GM12878 (cell line): ENCODE results near the gene STK32B. TPM values are rescaled to one million over a fixed set of nuclear protein-coding genes. Genes with fewer than 3 reads are reported as not detected.

Source experiments
- ATAC-seq: fragments of 200-7000 bp; cut with Tn5 transposase; 3 replicates; pipeline ENCODE4 v1.9.1; 2020; ENCODE audit warnings: mild to moderate bottlenecking, moderate library complexity
- BruUV-seq: library from RNA; stranded (reverse); fragments of 400-500 nt; replicated peaks from 2 replicates; lab custom pipeline; 2021; lab: Mats Ljungman, UMichigan
- CTCF ChIA-PET: fragments of 300-600 bp; sonication (Branson Sonifier 250); formaldehyde crosslinking; extraction: SDS; loops from one replicate; lab custom pipeline; 2021; ENCODE audit warnings: inconsistent platforms; lab: Yijun Ruan, JAX
- POLR2A ChIA-PET: fragments of 350-600 bp; formaldehyde crosslinking; extraction: SDS; loops from one replicate; lab custom pipeline; 2021; ENCODE audit warnings: inconsistent platforms; lab: Charles Lee
- RAD21 ChIA-PET: fragments of 300-600 bp; sonication (Branson Sonifier 250); formaldehyde crosslinking; loops from one replicate; lab custom pipeline; 2023; ENCODE audit warnings: antibody characterized with exemption; ENCODE audit not compliant: unreplicated experiment; lab: Charles Lee
- SMC1A ChIA-PET: fragments of 300-600 bp; sonication (Branson Sonifier 250); formaldehyde crosslinking; loops from one replicate; lab custom pipeline; 2023; ENCODE audit not compliant: unreplicated experiment, uncharacterized antibody; lab: Charles Lee
- DNase-seq: peaks from one replicate; pipeline ENCODE4 v3.0.0-alpha.2; 2011; ENCODE audit warnings: low read depth, low spot score
- FAIRE-seq: peaks from 3 replicates; lab custom pipeline; 2011; peaks lifted over from hg19 to GRCh38; lab: Jason Lieb, UNC
- H2AFZ ChIP-seq: 2 replicates; pipeline ENCODE4 v1.6.0; 2011; ENCODE audit warnings: low read depth, low read length, control low read depth; ENCODE audit not compliant: control insufficient read depth
- H3K27ac ChIP-seq: 2 replicates; pipeline ENCODE4 v1.5.1; 2011; ENCODE audit warnings: control low read depth; ENCODE audit not compliant: control insufficient read depth, insufficient read depth
- H3K27me3 ChIP-seq, 2 experiments: replicated peaks in 1 of 2; 2 replicates each; pipeline versions ENCODE4 v1.6.0 to v1.6.1; 2011; ENCODE audit warnings: low read length in 1 of 2; ENCODE audit not compliant: control insufficient read depth in 2 of 2, insufficient read depth in 2 of 2
- H3K36me3 ChIP-seq, 2 experiments: 2 replicates each; pipeline ENCODE4 v1.5.1; 2011; ENCODE audit warnings: low read length in 1 of 2; ENCODE audit not compliant: control insufficient read depth in 2 of 2, insufficient read depth in 2 of 2
- H3K4me1 ChIP-seq: 2 replicates; pipeline ENCODE4 v1.6.1; 2011; ENCODE audit warnings: mild to moderate bottlenecking, low read length, moderate library complexity, mixed read lengths; ENCODE audit not compliant: control insufficient read depth, insufficient read depth
- H3K4me2 ChIP-seq: 2 replicates; pipeline ENCODE4 v1.6.0; 2011; ENCODE audit warnings: control low read depth; ENCODE audit not compliant: control insufficient read depth, insufficient read depth
- H3K4me3 ChIP-seq: fragments of 200-600 bp; sonication (generic); 2 replicates; pipeline ENCODE4 v1.5.1; 2016
- H3K79me2 ChIP-seq: 2 replicates; pipeline ENCODE4 v1.6.0; 2011; ENCODE audit warnings: low read length; ENCODE audit not compliant: control insufficient read depth, insufficient read depth
- H3K9ac ChIP-seq: 2 replicates; pipeline ENCODE4 v1.8.0; 2011; ENCODE audit warnings: low read length, control low read depth, mixed read lengths; ENCODE audit not compliant: control insufficient read depth, insufficient read depth
- H3K9me3 ChIP-seq: replicated peaks from 3 replicates; pipeline ENCODE4 v1.5.1; 2011; ENCODE audit warnings: mild to moderate bottlenecking, low read length; ENCODE audit not compliant: control insufficient read depth, insufficient read depth
- H4K20me1 ChIP-seq: 2 replicates; pipeline ENCODE4 v1.6.0; 2011; ENCODE audit not compliant: control insufficient read depth, insufficient read depth
- ATF2 ChIP-seq: IDR thresholded peaks from 2 replicates; pipeline ENCODE4 v1.6.1; 2012; ENCODE audit warnings: low read length, inconsistent platforms
- BMI1 ChIP-seq: fragments of 450-650 bp; IDR thresholded peaks from 2 replicates; pipeline ENCODE4 v1.6.1; 2016; ENCODE audit warnings: mild to moderate bottlenecking, moderate library complexity, borderline replicate concordance
- EP300 ChIP-seq, 2 experiments: fragments of 150-350 bp in 1 of 2; IDR thresholded peaks; 2 replicates each; pipeline ENCODE4 v1.6.1; 2011 to 2012; ENCODE audit warnings: low read depth in 2 of 2, low read length in 2 of 2, borderline replicate concordance in 1 of 2, improper control_type of control experiment in 1 of 2, inconsistent platforms in 1 of 2; ENCODE audit not compliant: control insufficient read depth in 1 of 2
- HSF1 ChIP-seq: fragments of 150-350 bp; IDR thresholded peaks from 2 replicates; pipeline ENCODE4 v1.6.1; 2014; ENCODE audit warnings: mild to moderate bottlenecking, low read depth, low read length
- MTA3 ChIP-seq: IDR thresholded peaks from 2 replicates; pipeline ENCODE4 v1.6.1; 2012; ENCODE audit warnings: low read length, inconsistent platforms, borderline replicate concordance
- PBX3 ChIP-seq: IDR thresholded peaks from 2 replicates; pipeline ENCODE4 v1.6.1; 2011; ENCODE audit warnings: mild to moderate bottlenecking, low read depth, low read length, moderate library complexity; ENCODE audit not compliant: insufficient replicate concordance
- RB1 ChIP-seq: fragments of 450-650 bp; formaldehyde crosslinking; IDR thresholded peaks from 2 replicates; pipeline ENCODE4 v1.6.1; 2017; ENCODE audit warnings: mild to moderate bottlenecking, borderline replicate concordance
- RBBP5 ChIP-seq: fragments of 200-600 bp; sonication (generic); conservative IDR thresholded peaks from 2 replicates; pipeline ENCODE4 v1.6.1; 2016
- RCOR1 ChIP-seq: conservative IDR thresholded peaks from 2 replicates; pipeline ENCODE4 v1.6.1; 2012; ENCODE audit warnings: low read depth, low read length, improper control_type of control experiment
- SMAD1 ChIP-seq: fragments of 450-650 bp; IDR thresholded peaks from 2 replicates; pipeline ENCODE4 v1.6.1; 2018; ENCODE audit warnings: mild to moderate bottlenecking, low read depth; ENCODE audit not compliant: partially characterized antibody
- WGBS: methylation state at CpG from one replicate; pipeline ENCODE4 v1.1.6; 2016; ENCODE audit warnings: low lambda C conversion rate; ENCODE audit not compliant: insufficient replicate concordance, insufficient coverage; ENCODE audit errors: missing lambda C conversion rate; 5-methylcytosine and 5-hydroxymethylcytosine counted together
- in situ Hi-C: fragments of 300-500 bp; cut with MboI; formaldehyde crosslinking; loops from 9 replicates; pipeline ENCODE4 v1.14.3; 2018; ENCODE audit warnings: mixed read lengths
- intact Hi-C: fragments of 100-400 bp; cut with micrococcal nuclease; formaldehyde crosslinking; loops from one replicate; pipeline ENCODE4 v1.14.2; 2022; ENCODE audit not compliant: unreplicated experiment
- polyA plus RNA-seq, 11 experiments: library from polyadenylated mRNA; depleted of rRNA in 4 of 11; unstranded in 6 of 11; stranded (reverse) in 5 of 11; fragments of >200 nt; fragmentation: Nextera tagmentation in 4 of 11; fragmentation: Illumina TruSeq in 1 of 11; extraction: Ambion mirVana in 4 of 11; extraction: Trizol in 1 of 11; gene quantifications; 1 replicate in 1 of 11; 2 replicates in 10 of 11; pipeline versions ENCODE4 v1.2.1 to v1.2.3, GENCODE V29; 2011 to 2016; ENCODE audit warnings: inconsistent platforms in 2 of 11, missing spikeins in 2 of 11, low read depth in 1 of 11
- total RNA-seq, 4 experiments: library from RNA; depleted of rRNA in 3 of 4; stranded (reverse); fragments of >200 nt in 3 of 4; fragmentation: Illumina TruSeq in 1 of 4; extraction: Trizol in 1 of 4; gene quantifications; 2 replicates each; pipeline versions ENCODE4 v1.2.1 to v1.2.3, GENCODE V29; 2013 to 2021

Gene STK32B
- total and polyA plus RNA-seq, 10 of the 15 experiments (the other 5 are each of a cell fraction or from before 2014, with no cell fraction given) = 0.04 to 0.12 (median 0.08) TPM; not detected in 7

GRCh38 chr4:5398056-5398455 lies 346.8 kb downstream of the STK32B start (continued):
- TF ChIP-seq PBX3 = no peak
- TF ChIP-seq RBBP5 = no peak
- no peak for TF ChIP-seq RCOR1
- TF ChIP-seq BMI1 = no peak

DNA sequence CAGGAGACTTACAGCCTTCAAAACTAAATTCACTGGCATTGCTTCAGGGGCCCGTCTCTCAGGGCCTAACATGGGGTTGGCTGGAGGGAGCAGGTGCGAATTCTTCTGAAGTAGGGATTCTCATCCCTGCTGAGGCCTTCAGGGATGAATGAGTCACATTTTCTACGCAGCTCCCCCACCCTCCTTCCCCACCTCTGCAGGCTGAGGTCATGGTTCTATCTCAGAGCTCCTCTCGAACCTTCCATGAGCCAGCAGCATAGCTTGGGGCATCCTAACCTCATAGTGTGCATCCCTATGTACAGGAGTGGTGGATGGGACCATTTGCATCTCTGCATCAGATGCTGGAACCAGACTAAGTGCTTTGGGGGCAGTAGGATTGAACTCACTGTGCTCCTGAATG lies 347.8 kb downstream of the STK32B start:
- FAIRE-seq (no peak), ATAC-seq (no peak), DNase-seq (no peak)
- H4K20me1 ChIP-seq = no peaks in the 10 kb centered on the region
- SMC1A ChIA-PET = interaction anchor here (1.1 to 2.3 kb wide), 2 partner anchors 11 to 14 kb away, joined by 3 to 7 read pairs; no protein-coding TSS in a partner anchor
- no peak overlapping the region for H3K9ac ChIP-seq
- BruUV-seq = no TSS peak
- intact Hi-C loops (loop anchor here (10.0 kb wide), 2 partner anchors 316 to 404 kb away; partner anchors contain the start of gene EVC), in situ Hi-C loops (loop anchor here (10.0 kb wide), 1 partner anchor 396 kb away; no protein-coding TSS in a partner anchor)
- CTCF ChIA-PET = interaction anchor here (0.5 to 2.5 kb wide), 8 partner anchors 10 to 721 kb away, joined by 3 to 13 read pairs (median 3); partner anchors contain the start of gene EVC2
- POLR2A ChIA-PET = no interaction called here
- H3K27me3 ChIP-seq = no peaks in the 10 kb centered on the region
- no peak for TF ChIP-seq HSF1
- no peak for TF ChIP-seq RB1
- no peak for TF ChIP-seq ATF2
- no peak for TF ChIP-seq SMAD1
- TF ChIP-seq EP300 (IDR thresholded peaks at IDR 0.05; ENCODE audit: borderline replicate concordance in 1 of 2, control insufficient read depth in 1 of 2, low read depth in 2 of 2, low read length in 2 of 2) = no peak
- TF ChIP-seq MTA3 = no peak
- 2% methylated on average over 4 of the region's 4 CpGs for WGBS
- no peak overlapping the region for H3K27ac ChIP-seq
- H3K9me3 ChIP-seq = no peaks in the 10 kb centered on the region
- RAD21 ChIA-PET = no interaction called here
- H3K4me1 ChIP-seq = no peaks in the 10 kb centered on the region
- H3K4me3 ChIP-seq = no peak overlapping the region
- H3K4me2 ChIP-seq = no peak overlapping the region
- no peaks in the 10 kb centered on the region for H3K36me3 ChIP-seq
- H3K79me2 ChIP-seq = no peaks in the 10 kb centered on the region
- no peak overlapping the region for H2AFZ ChIP-seq
